ENCODE measurements around the gene LRFN4.

The LRFN4 gene

GRCh38 chr11:66845876-66846212, 11.0 kb upstream of the LRFN4 start:
- DNase-seq, result no peak

- DNase-seq, result no peak
These were observed 10.2 kb upstream of the LRFN4 start for GRCh38 chr11:66846671-66847091.

GRCh38 chr11:66847461-66848232, 9.2 kb upstream of the LRFN4 start:
- no peak for DNase-seq

- no peak for DNase-seq
These were observed 8.0 kb upstream of the LRFN4 start for GRCh38 chr11:66848671-66849500.

GRCh38 chr11:66849501-66850234, 7.2 kb upstream of the LRFN4 start:
- DNase-seq, result no peak

- no peak for DNase-seq
These were observed 6.7 kb upstream of the LRFN4 start for GRCh38 chr11:66850235-66850587.

- no peak for DNase-seq
These were observed 6.2 kb upstream of the LRFN4 start for GRCh38 chr11:66850588-66851238.

GRCh38 chr11:66851239-66851596, 5.6 kb upstream of the LRFN4 start:
- no peak for DNase-seq

- DNase-seq, result no peak
These were observed 5.0 kb upstream of the LRFN4 start for GRCh38 chr11:66851698-66852465.

GRCh38 chr11:66852466-66853241, 4.2 kb upstream of the LRFN4 start:
- no peak for DNase-seq

GRCh38 chr11:66853242-66854229, 3.3 kb upstream of the LRFN4 start:
- no peak for DNase-seq

- DNase-seq, result no peak
These were observed 2.6 kb upstream of the LRFN4 start for GRCh38 chr11:66854231-66854661.

GRCh38 chr11:66854729-66855211, 2.1 kb upstream of the LRFN4 start:
- DNase-seq, result no peak

- DNase-seq, result peak; percentile 77
These were observed 1.0 kb upstream of the LRFN4 start for GRCh38 chr11:66855574-66856495.

- DNase-seq, result no peak
These were observed 516 bp downstream of the LRFN4 start for GRCh38 chr11:66857234-66857926.

GRCh38 chr11:66857927-66858185, 992 bp downstream of the LRFN4 start:
- DNase-seq, result no peak

- no peak for DNase-seq
These were observed 1.5 kb downstream of the LRFN4 start for GRCh38 chr11:66858186-66858938.
